B cell (primary cell): ENCODE measurements around the gene RDH14. TPM values are rescaled to one million over a fixed set of nuclear protein-coding genes. Genes with fewer than 3 reads are reported as not detected.

Experiments used
- ATAC-seq: fragments of 200-7000 bp; cut with Tn5 transposase; one replicate; pipeline ENCODE4 v1.10.0; 2021; ENCODE audit warnings: low read depth, mild to moderate bottlenecking, moderate number of reproducible peaks, moderate library complexity
- CTCF ChIA-PET: fragments of 350-600 bp; sonication (Branson Sonifier 250); formaldehyde crosslinking; loops from one replicate; lab custom pipeline; 2021; ENCODE audit warnings: antibody characterized with exemption, inconsistent platforms; lab: Charles Lee
- POLR2A ChIA-PET: fragments of 350-600 bp; sonication (Branson Sonifier 250); formaldehyde crosslinking; loops from one replicate; lab custom pipeline; 2021; ENCODE audit warnings: antibody characterized with exemption; lab: Charles Lee
- DNase-seq: peaks from one replicate; pipeline ENCODE4 v3.0.0; 2013
- H2AFZ ChIP-seq: 2 replicates; pipeline ENCODE4 v1.6.1; 2012; ENCODE audit warnings: mild to moderate bottlenecking, low read depth, low read length; ENCODE audit not compliant: insufficient read depth, poor library complexity, severe bottlenecking
- H3K27ac ChIP-seq, 2 donors: 1 replicate in 1 of 2; 2 replicates in 1 of 2; pipeline ENCODE4 v1.5.1; 2012 to 2013; ENCODE audit warnings: low read length in 2 of 2, mild to moderate bottlenecking in 2 of 2, moderate library complexity in 1 of 2
- H3K27me3 ChIP-seq, 4 experiments: fragments of 200-600 bp in 1 of 4; sonication (generic) in 1 of 4; replicated peaks in 1 of 4; 1 replicate in 2 of 4; 2 replicates in 2 of 4; pipeline versions ENCODE4 v1.6.1 to v1.7.0; 2013 to 2016; ENCODE audit warnings: low read length in 3 of 4, mild to moderate bottlenecking in 2 of 4, mixed read lengths in 1 of 4, moderate library complexity in 1 of 4; ENCODE audit not compliant: insufficient read depth in 4 of 4, control insufficient read depth in 3 of 4; ENCODE audit errors: control extremely low read depth in 1 of 4
- H3K36me3 ChIP-seq, 2 experiments: replicated peaks in 1 of 2; 1 replicate in 1 of 2; 2 replicates in 1 of 2; pipeline versions ENCODE4 v1.6.1 to v1.7.1; 2013; ENCODE audit warnings: low read length in 1 of 2; ENCODE audit not compliant: insufficient read depth in 2 of 2, control insufficient read depth in 1 of 2; ENCODE audit errors: control extremely low read depth in 1 of 2, extremely low read depth in 1 of 2
- H3K4me1 ChIP-seq, 2 donors: fragments of 200-600 bp in 1 of 2; sonication (generic) in 1 of 2; 1 replicate in 1 of 2; 2 replicates in 1 of 2; pipeline versions ENCODE4 v1.5.1 to v1.6.1; 2013 to 2017; ENCODE audit warnings: low read length in 2 of 2; ENCODE audit not compliant: control insufficient read depth in 2 of 2, insufficient read depth in 2 of 2
- H3K4me2 ChIP-seq: replicated peaks from 2 replicates; pipeline ENCODE3; 2012; ENCODE audit warnings: mild to moderate bottlenecking, low read depth, low read length; ENCODE audit not compliant: poor library complexity, severe bottlenecking
- H3K4me3 ChIP-seq, 5 experiments: fragments of 200-600 bp in 1 of 5; sonication (generic) in 1 of 5; 1 replicate in 3 of 5; 2 replicates in 2 of 5; pipeline versions ENCODE4 v1.5.1 to v1.7.0; 2011 to 2016; ENCODE audit warnings: low read length in 4 of 5, mild to moderate bottlenecking in 4 of 5, low read depth in 2 of 5, control low read depth in 1 of 5, moderate library complexity in 1 of 5; ENCODE audit not compliant: insufficient read depth in 1 of 5; ENCODE audit errors: control extremely low read depth in 1 of 5, extremely low read depth in 1 of 5
- H3K79me2 ChIP-seq: fragments of 200-600 bp; sonication (generic); one replicate; pipeline ENCODE4 v1.6.0; 2016; ENCODE audit warnings: low read length; ENCODE audit not compliant: control insufficient read depth, insufficient read depth
- H3K9ac ChIP-seq: fragments of 200-600 bp; sonication (generic); 2 replicates; pipeline ENCODE4 v1.6.1; 2017; ENCODE audit warnings: mild to moderate bottlenecking, low read length, moderate library complexity
- H3K9me3 ChIP-seq, 3 donors: one replicate each; pipeline versions ENCODE4 v1.6.1 to v1.7.1; 2013; ENCODE audit warnings: low read length in 2 of 3; ENCODE audit not compliant: control insufficient read depth in 2 of 3, insufficient read depth in 1 of 3; ENCODE audit errors: control extremely low read depth in 1 of 3
- H4K20me1 ChIP-seq: 2 replicates; pipeline ENCODE4 v1.6.0; 2012; ENCODE audit warnings: mild to moderate bottlenecking, low read length; ENCODE audit not compliant: insufficient read depth, control insufficient read depth, poor library complexity, severe bottlenecking
- H3K27ac Mint-ChIP-seq: one replicate; pipeline ENCODE4 v1.8.0; 2021; ENCODE audit warnings: mixed read lengths
- H3K27me3 Mint-ChIP-seq: one replicate; pipeline ENCODE4 v1.8.0; 2021; ENCODE audit warnings: mixed read lengths
- H3K4me1 Mint-ChIP-seq: one replicate; pipeline ENCODE4 v1.8.0; 2021; ENCODE audit warnings: mixed read lengths
- H3K4me3 Mint-ChIP-seq: one replicate; pipeline ENCODE4 v1.8.0; 2021; ENCODE audit warnings: mixed read lengths
- H3K9me3 Mint-ChIP-seq: one replicate; pipeline ENCODE4 v1.8.0; 2022; ENCODE audit warnings: mixed read lengths; ENCODE audit not compliant: insufficient read depth
- CTCF ChIP-seq: fragments of 200-600 bp; IDR thresholded peaks from one replicate; pipeline ENCODE4 v1.8.0; 2022; ENCODE audit warnings: antibody characterized with exemption, mild to moderate bottlenecking
- EZH2 ChIP-seq: IDR thresholded peaks from 2 replicates; pipeline ENCODE4 v1.6.1; 2012; ENCODE audit warnings: borderline replicate concordance, low read depth, mild to moderate bottlenecking, moderate library complexity, low read length; ENCODE audit not compliant: insufficient read depth, poor library complexity, severe bottlenecking
- WGBS: methylation state at CpG from one replicate; pipeline ENCODE4 v1.1.5; 2013; ENCODE audit warnings: missing lambda C conversion rate; ENCODE audit not compliant: insufficient coverage; 5-methylcytosine and 5-hydroxymethylcytosine counted together
- intact Hi-C: fragments of 100-400 bp; cut with micrococcal nuclease; formaldehyde crosslinking; loops from one replicate; pipeline ENCODE4 v1.10.0; 2022
- polyA plus RNA-seq: library from polyadenylated mRNA; depleted of rRNA; stranded (reverse); fragments of >200 nt; gene quantifications from 2 replicates; pipeline ENCODE4 v1.2.3, GENCODE V29; 2012
- total RNA-seq, 2 donors: library from RNA; stranded (reverse); fragments of 120-200 nt in 1 of 2; gene quantifications; 1 replicate in 1 of 2; 2 replicates in 1 of 2; pipeline versions ENCODE4 v1.2.3 to v1.2.4, GENCODE V29; 2013 to 2022

The RDH14 gene
- total and polyA plus RNA-seq, 2 donors (not counting 1 experiment from before 2014, with no cell fraction given): 9.6 to 18.5 TPM

DNA sequence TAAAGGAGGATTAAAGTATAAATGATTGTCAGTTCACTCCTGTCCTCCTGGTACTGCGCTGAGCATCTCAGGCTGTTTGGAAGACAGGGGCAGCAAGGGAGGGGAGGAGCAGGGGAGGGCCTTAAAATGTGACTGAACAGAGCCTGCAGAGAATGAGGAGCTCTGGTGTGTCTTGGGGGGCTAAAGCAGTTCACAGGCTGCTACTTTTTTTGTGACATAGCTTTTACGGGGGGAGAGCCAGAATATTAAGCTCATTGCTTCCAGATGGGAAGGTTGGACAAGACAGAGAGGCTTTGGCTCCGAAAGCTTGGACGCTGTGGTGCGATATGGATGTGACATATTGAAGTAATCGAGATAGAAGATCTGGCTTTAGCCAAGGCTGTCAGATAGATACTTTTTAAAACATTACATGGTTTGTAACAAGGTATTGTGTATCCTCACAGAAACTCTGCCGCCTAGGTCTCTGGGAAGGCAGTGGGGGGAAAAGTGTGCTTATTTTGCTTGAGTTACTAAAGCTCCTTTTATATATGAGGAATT is 40.5 kb downstream of the RDH14 start:
- Histone ChIP-seq H3K4me2 (no peak overlapping the region), H3K9me3 (no peaks in the 10 kb centered on the region), H3K4me1 (no peaks in the 10 kb centered on the region), H3K9ac (no peak overlapping the region), H3K27me3 (peaks cover 0 to 13% (median 2%) of the 10 kb centered on the region in 4 experiments), H3K27ac (no peak overlapping the region), H3K79me2 (no peaks in the 10 kb centered on the region), H3K4me3 (no peak overlapping the region), H4K20me1 (no peaks in the 10 kb centered on the region), H2AFZ (no peak overlapping the region), H3K36me3 (no peaks in the 10 kb centered on the region)
- DNase-seq (no peak), ATAC-seq (no peak)
- WGBS: 92% methylated on average over 5 of the region's 7 CpGs
- ChIA-PET POLR2A (no interaction called here), CTCF (interaction anchor here (0.9 to 6.5 kb wide), 18 partner anchors 9 to 1349 kb away, joined by 3 to 103 read pairs (median 4); partner anchors contain the start of gene RDH14)
- H3K27me3 Mint-ChIP-seq: peaks cover 22% of the 10 kb centered on the region
- no peak overlapping the region for H3K27ac Mint-ChIP-seq
- H3K4me3 Mint-ChIP-seq: no peak overlapping the region
- H3K4me1 Mint-ChIP-seq: no peaks in the 10 kb centered on the region
- no peaks in the 10 kb centered on the region for H3K9me3 Mint-ChIP-seq
- intact Hi-C loops: loop anchor here (5.0 kb wide), 1 partner anchor 232 kb away; no protein-coding TSS in a partner anchor
- TF ChIP-seq EZH2 (no peak), CTCF (no peak)
